Muscle layer of duodenum (tissue), 2 donors: ENCODE measurements around the gene LSM3.

Source experiments
- H3K27ac ChIP-seq: one replicate; pipeline ENCODE4 v1.7.0; 2013; ENCODE audit warnings: mild to moderate bottlenecking, low read length
- H3K27me3 ChIP-seq: one replicate; pipeline ENCODE4 v1.7.0; 2013; ENCODE audit warnings: low read depth, mild to moderate bottlenecking, control low read depth, low read length
- H3K36me3 ChIP-seq, 2 donors: one replicate each; pipeline ENCODE4 v1.7.0; 2013; ENCODE audit warnings: low read length in 2 of 2, control low read depth in 1 of 2, mild to moderate bottlenecking in 1 of 2; ENCODE audit not compliant: insufficient read depth in 2 of 2, control insufficient read depth in 1 of 2
- H3K4me1 ChIP-seq, 2 donors: one replicate each; pipeline ENCODE4 v1.7.0; 2013; ENCODE audit warnings: low read length in 2 of 2, mild to moderate bottlenecking in 2 of 2, control low read depth in 1 of 2, moderate library complexity in 1 of 2; ENCODE audit not compliant: insufficient read depth in 2 of 2, control insufficient read depth in 1 of 2
- H3K4me3 ChIP-seq, 2 donors: one replicate each; pipeline ENCODE4 v1.7.0; 2013; ENCODE audit warnings: low read length in 2 of 2, low read depth in 1 of 2, mild to moderate bottlenecking in 1 of 2
- H3K9me3 ChIP-seq, 2 donors: one replicate each; pipeline ENCODE4 v1.7.0; 2013; ENCODE audit warnings: low read length in 2 of 2, control low read depth in 1 of 2, mild to moderate bottlenecking in 1 of 2; ENCODE audit not compliant: control insufficient read depth in 1 of 2
- donor health status: healthy.

LSM3 gene

DNA sequence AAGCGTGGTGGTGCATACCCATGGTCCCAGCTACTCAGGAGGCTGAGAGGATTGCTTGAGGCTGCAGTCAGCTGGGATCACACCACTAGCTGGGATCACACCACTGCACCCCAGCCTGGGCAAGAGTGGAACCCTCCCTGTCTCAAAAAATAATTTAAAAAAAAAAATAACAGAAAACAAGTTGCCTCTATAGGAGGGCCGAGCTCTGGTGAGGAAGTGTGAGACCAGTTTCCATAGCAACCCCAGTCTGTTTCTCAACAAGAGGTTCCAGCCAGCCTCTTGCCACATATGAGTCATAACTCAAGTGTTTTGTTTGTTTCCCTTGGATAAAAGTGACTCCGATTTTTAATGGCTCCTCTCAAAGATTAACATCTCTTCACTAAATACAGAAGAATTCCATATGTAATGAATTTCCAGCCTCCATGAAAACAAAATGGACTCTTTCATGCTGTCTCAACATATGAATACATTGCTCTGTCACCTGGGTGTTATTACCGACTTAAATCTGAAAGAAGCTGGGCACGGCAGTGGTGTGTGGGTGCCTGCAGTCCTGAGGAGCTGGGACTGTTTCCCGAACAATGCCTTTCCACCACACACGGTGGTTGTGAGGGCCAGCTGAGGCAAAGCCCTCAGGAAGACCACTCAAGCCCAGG lies 34.1 kb upstream of the LSM3 start:
- H3K4me3 ChIP-seq: peak overlapping the region; percentile 9 to 50
- H3K4me1 ChIP-seq: peaks cover 19 to 49% of the 10 kb centered on the region in 2 donors
- H3K27me3 ChIP-seq: no peaks in the 10 kb centered on the region
- H3K27ac ChIP-seq: peak overlapping the region; percentile 95
- peaks cover 43 to 63% of the 10 kb centered on the region in 2 donors for H3K36me3 ChIP-seq
- H3K9me3 ChIP-seq: no peaks in the 10 kb centered on the region

- H3K27ac ChIP-seq: peak overlapping the region; percentile 95
- peaks cover 42 to 62% of the 10 kb centered on the region in 2 donors for H3K36me3 ChIP-seq
- no peaks in the 10 kb centered on the region for H3K27me3 ChIP-seq
- no peaks in the 10 kb centered on the region for H3K9me3 ChIP-seq
- peaks cover 19 to 47% of the 10 kb centered on the region in 2 donors for H3K4me1 ChIP-seq
- H3K4me3 ChIP-seq: peak overlapping the region in 1 of 2 donors; percentile 46
Observed at GRCh38 chr3:14145236-14145635, 33.4 kb upstream of the LSM3 start.

GRCh38 chr3:14145670-14146380 lies 32.8 kb upstream of the LSM3 start:
- Histone ChIP-seq H3K4me1 (peaks cover 19 to 41% of the 10 kb centered on the region in 2 donors), H3K27ac (peak overlapping the region; percentile 95)

GRCh38 chr3:14146381-14147065 lies 32.1 kb upstream of the LSM3 start:
- H3K27me3 ChIP-seq: no peaks in the 10 kb centered on the region
- peak overlapping the region; percentile 95 for H3K27ac ChIP-seq
- H3K9me3 ChIP-seq: no peaks in the 10 kb centered on the region
- peaks cover 47 to 58% of the 10 kb centered on the region in 2 donors for H3K36me3 ChIP-seq
- H3K4me1 ChIP-seq: peaks cover 19 to 34% of the 10 kb centered on the region in 2 donors
- H3K4me3 ChIP-seq: no peak overlapping the region

More at GRCh38 chr3:14145670-14146380, 32.8 kb upstream of the LSM3 start:
- Histone ChIP-seq H3K36me3 (peaks cover 42 to 60% of the 10 kb centered on the region in 2 donors), H3K4me3 (no peak overlapping the region), H3K27me3 (no peaks in the 10 kb centered on the region), H3K9me3 (no peaks in the 10 kb centered on the region)

DNA sequence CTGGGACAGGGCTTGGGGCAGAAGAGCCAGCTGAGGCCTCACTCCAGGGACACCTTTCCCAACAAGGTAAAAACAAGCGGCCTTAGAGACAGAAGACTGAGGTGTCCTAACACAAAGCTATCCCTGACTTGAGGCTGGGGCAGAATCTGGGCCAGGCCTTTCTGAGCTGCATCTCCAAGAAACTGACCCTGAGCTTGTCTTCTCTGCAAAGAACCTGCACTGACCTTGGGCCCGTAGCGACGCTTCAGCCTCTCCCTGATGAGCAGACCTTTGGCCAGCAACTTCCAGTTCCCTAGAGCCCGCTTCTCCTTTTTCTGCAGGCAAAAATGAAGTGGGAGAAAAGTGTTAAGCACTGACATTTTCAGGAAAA lies 31.6 kb upstream of the LSM3 start:
- Histone ChIP-seq H3K36me3 (peaks cover 48 to 57% of the 10 kb centered on the region in 2 donors), H3K4me1 (peaks cover 19 to 34% of the 10 kb centered on the region in 2 donors), H3K4me3 (no peak overlapping the region), H3K9me3 (no peaks in the 10 kb centered on the region), H3K27ac (no peak overlapping the region), H3K27me3 (no peaks in the 10 kb centered on the region)

DNA sequence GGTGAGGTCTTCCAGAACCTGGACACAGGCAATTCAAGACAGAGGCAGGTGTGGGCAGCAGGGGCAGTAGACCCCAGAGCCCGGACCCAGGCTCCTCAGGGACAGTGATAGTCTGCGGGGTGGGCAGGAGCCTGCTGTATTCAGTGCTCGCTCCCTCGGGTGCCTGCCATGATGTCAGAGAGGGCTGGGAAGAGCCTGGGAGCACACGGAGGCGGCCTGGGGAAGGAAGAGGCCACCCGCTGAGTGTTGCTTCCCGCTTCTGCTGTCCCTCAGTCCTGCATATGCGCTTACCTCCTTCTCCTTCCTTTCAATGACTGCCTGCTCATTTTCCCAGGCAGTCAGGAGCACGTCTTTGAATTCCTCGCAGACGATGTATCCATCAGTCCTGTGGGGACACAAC lies 31.0 kb upstream of the LSM3 start:
- Histone ChIP-seq H3K27ac (no peak overlapping the region), H3K27me3 (no peaks in the 10 kb centered on the region), H3K9me3 (no peaks in the 10 kb centered on the region), H3K4me1 (peaks cover 19 to 34% of the 10 kb centered on the region in 2 donors), H3K4me3 (no peak overlapping the region), H3K36me3 (peaks cover 51 to 55% of the 10 kb centered on the region in 2 donors)

DNA sequence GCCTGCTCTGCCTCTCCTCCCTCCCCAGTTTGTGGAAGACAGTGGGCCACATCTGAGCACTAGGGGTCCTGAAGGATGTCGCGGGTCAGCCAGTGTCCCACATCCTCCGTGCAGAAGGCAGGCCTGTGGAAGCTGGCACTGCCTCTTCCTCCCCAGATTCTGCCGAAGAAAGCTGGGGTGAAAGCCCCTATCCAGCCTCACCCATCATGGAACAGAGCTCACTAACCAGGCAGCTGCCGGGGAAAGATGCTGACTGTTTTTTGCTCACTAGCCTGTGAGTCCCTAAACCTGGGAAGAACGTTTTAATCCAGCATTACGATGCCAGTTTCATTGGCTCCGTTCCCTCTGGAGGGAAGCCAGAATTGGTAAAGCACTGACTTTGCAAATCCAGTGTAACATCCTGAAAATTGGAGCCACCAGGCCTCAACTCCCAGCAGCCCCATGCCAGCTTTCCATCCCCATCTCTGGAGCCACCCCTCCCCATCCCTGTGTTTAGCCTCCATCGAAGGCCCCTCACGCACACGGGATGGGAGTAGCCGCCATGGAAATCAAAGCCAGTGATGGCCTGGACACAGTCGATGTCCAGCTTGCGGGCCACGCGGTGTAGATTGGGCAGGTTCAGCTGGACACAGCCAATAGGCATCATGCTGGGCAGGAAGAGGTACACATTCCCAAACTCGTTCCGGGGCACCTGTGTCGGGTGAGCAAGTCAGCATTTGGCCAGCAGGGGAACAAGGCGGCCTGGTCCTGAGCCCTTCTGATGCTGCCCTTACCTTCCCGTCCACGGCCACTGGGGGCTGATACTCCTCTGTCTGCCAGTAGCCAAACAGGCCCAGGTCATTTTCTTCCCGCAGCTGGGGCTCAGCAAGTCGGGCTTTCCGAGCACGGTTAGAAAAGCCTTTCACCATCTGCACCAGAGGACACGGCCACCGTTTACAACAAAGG lies 30.3 kb upstream of the LSM3 start:
- peaks cover 57 to 61% of the 10 kb centered on the region in 2 donors for H3K36me3 ChIP-seq
- no peak overlapping the region for H3K4me3 ChIP-seq
- H3K27ac ChIP-seq: no peak overlapping the region

GRCh38 chr3:14150078-14150477 lies 28.5 kb upstream of the LSM3 start:
- Histone ChIP-seq H3K4me1 (peaks cover 8 to 20% of the 10 kb centered on the region in 2 donors), H3K27ac (no peak overlapping the region), H3K27me3 (no peaks in the 10 kb centered on the region), H3K36me3 (peaks cover 63 to 66% of the 10 kb centered on the region in 2 donors), H3K9me3 (no peaks in the 10 kb centered on the region), H3K4me3 (no peak overlapping the region)

More for the DNA sequence above, 30.3 kb upstream of the LSM3 start:
- peaks cover 19 to 34% of the 10 kb centered on the region in 2 donors for H3K4me1 ChIP-seq
- H3K27me3 ChIP-seq: no peaks in the 10 kb centered on the region
- no peaks in the 10 kb centered on the region for H3K9me3 ChIP-seq

GRCh38 chr3:14150491-14151230 lies 28.0 kb upstream of the LSM3 start:
- peaks cover 58 to 63% of the 10 kb centered on the region in 2 donors for H3K36me3 ChIP-seq

DNA sequence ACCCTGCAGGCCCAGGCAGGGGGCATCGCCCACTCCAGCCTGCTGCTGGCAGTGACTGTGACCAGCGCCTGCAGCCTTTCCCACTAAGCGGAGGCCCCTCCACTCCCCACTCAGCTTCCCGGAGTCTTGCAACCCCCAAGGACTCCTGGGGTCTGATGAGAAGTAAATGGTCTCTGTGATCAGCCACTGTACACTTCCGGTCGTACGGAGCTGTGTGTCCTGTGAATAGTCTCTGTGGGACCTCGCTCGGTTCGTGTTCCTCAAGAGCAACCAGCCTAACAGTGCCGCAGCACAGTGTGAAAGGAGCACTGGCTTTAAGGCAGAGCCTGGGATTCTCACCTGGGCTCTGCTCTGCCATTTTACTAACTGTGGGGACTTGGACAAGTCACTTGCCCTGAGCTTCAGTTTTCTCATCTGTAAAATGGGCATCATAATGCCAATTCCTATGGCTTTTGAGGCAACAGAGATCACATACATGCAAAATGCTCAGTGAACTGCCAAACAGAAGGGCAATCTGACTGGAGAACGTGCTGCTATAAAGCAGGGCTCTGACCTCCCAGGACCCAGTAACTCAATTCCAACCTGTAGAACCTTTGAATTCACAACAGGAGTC lies 27.0 kb upstream of the LSM3 start:
- peaks cover 0 to 5% of the 10 kb centered on the region in 2 donors for H3K4me1 ChIP-seq
- no peaks in the 10 kb centered on the region for H3K9me3 ChIP-seq
- H3K4me3 ChIP-seq: no peak overlapping the region
- no peak overlapping the region for H3K27ac ChIP-seq
- no peaks in the 10 kb centered on the region for H3K27me3 ChIP-seq
- peaks cover 56 to 62% of the 10 kb centered on the region in 2 donors for H3K36me3 ChIP-seq

More at GRCh38 chr3:14150491-14151230, 28.0 kb upstream of the LSM3 start:
- no peak overlapping the region for H3K27ac ChIP-seq
- no peaks in the 10 kb centered on the region for H3K27me3 ChIP-seq
- peaks cover 2 to 14% of the 10 kb centered on the region in 2 donors for H3K4me1 ChIP-seq
- no peak overlapping the region for H3K4me3 ChIP-seq
- no peaks in the 10 kb centered on the region for H3K9me3 ChIP-seq
